SH-SY5Y (cell line): ENCODE data around the gene CUL7.

Experiments used
- GATA2 ChIP-seq: IDR thresholded peaks from 2 replicates; pipeline ENCODE4 v1.6.1; 2011; ENCODE audit warnings: mild to moderate bottlenecking, low read depth, low read length
- GATA3 ChIP-seq: IDR thresholded peaks from 2 replicates; pipeline ENCODE4 v1.6.1; 2011; ENCODE audit warnings: low read depth, mild to moderate bottlenecking, low read length, moderate library complexity

Gene CUL7

DNA sequence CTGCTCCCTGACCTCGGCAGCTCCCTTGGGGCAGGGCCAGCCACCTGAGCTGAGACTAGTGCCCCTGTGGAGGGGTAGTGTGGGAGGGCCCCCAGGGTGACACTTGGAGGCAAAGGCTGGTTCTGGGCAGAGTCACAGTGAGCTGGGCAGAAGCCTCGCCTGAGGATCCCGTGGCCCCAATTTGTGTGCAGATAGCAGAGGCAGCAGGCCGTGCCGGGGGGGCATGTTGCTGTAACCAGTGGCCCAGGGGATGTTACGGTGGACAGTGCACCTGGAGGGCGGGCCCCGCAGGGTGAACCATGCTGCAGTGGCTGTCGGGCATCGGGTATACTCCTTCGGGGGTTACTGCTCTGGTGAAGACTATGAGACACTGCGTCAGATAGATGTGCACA, 36.7 kb downstream of the CUL7 start:
- TF ChIP-seq GATA2, result no peak
- TF ChIP-seq GATA3, result no peak

DNA sequence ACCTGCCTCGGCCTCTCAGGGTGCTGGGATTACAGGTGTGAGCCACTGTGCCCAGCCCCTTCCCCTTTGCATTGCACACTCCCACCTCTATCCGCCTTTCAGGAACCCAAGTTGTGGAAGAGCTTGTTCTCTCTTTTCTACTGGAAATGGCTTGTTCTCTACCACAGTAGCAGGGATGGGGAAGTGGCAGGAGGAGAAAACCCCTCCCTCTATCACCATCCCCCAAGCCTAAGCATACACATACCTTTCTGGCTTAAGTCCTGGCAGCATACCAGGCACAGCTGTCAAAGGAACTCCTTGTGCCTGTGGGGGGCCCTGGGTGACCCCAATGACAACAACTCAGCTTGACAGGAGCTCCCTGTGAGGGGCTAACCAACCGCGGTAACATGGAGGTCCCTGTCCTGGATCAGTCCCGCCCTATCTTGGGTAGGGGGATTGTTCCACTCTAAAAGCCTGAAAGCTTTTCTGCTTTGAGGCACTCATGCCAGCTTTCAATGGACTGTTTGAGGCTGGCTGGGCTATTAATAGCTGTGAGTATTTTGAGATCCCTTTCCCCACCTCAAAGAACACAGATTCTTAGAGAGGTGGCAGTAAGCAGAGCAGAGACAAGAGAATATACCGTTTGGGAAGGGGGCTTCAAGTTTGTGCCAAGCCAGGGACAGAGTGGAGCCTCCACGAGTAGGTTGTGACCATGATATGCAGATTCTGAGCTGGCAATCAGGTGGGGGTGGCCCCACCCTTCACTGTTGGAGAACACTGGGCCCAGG, 37.3 kb downstream of the CUL7 start:
- no peak for TF ChIP-seq GATA2
- TF ChIP-seq GATA3, result no peak

DNA sequence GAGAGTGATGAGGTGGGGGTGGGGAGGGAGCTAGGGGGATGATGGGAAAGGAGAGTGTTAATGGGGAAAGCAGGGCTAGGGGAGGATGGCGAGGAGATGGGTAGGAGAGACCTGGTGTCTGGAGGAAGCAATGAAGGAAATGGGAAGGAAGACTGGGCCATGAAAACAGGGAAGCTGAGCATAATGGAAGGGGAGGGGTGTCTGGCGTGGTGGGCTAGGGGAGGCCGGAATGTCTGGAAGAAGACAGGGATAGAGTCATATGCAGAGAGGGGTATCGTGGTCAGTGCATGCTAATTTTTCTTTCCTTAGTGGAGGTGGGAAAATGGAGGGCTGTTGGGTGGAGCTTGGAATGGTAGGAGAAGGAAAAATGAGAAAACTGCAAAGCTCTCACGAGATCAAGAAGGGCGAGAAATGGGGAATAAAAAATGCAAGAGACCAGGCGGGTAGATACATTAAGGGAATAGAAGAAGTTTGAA, 39.2 kb downstream of the CUL7 start:
- TF ChIP-seq GATA2 (no peak), GATA3 (no peak)

DNA sequence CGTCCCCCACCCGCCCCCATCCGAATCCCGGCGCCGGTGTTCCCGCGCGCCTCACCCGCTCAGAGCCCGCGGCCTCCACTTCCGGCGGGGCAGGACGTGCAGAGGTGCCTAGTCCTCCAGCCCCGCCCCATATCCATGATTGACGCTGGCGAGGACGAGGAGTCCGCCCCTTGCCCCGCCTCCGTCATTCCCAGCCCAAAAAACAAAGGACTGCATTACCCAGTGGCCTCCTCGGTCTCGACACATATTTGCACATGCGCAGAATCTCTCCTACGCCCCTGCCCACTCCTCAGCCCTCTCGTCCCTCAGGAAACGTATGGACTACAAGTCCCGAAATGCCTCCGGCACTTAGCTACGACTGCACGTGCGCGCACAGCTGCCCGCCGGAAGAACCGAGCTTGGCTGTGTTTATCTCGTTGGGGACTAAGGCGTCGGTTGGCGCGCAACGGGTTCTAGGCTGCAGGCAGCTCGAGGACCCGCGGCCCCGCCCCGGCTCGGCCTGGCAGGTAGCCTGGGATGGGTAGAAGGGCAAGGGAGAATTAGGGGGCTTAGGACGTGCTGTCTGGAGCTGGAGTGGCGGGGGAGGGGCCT, 39.7 kb downstream of the CUL7 start, which contains the start of the genes KLHDC3 and MEA1:
TSS of gene KLHDC3 (plus strand) at position 407 of the 591 bp plus-strand sequence. CDS start 2,944 bp downstream, outside the sequence.
TSS of gene MEA1 (minus strand) at position 104 of the 591 bp plus-strand sequence. CDS start 133 bp downstream, outside the sequence.
- TF ChIP-seq GATA2 (peak; percentile 56), GATA3 (no peak)

DNA sequence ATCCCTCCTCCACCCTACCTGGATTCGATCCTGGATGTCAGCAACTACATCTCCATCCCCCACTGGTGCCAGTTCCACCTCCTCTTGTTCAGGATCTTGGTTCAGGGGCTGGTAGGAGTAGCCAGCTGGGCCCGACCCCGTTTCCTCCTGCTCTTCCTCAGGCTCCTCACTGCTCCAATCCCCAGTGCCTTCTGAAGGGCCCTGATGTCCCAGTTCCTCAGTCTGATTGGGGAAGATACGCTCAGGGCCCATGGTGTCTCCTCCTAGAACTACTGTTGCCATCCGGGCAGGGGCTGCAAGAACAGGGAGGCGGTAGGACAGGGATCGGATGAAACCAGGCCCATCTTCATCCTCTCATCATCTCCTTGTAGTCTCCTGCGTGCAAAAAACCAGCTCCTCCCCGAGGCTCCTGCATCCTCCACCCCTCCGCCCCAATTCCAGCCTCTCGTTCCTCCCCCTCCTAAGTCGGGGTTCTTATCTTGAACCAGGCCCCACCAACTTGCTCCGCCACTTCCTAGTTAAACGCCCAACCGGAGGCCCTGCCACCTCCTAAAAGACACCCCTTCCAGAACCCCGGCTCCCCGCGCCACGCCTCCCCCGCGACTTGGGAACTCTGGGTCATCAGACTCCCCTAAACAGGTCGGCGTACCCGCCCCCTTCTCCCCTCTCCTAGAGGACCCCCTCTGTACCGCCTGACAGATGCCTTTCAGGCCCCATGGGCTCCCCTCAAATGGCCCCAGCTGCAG, 40.4 kb downstream of the CUL7 start:
- TF ChIP-seq GATA2 (no peak), GATA3 (no peak)

DNA sequence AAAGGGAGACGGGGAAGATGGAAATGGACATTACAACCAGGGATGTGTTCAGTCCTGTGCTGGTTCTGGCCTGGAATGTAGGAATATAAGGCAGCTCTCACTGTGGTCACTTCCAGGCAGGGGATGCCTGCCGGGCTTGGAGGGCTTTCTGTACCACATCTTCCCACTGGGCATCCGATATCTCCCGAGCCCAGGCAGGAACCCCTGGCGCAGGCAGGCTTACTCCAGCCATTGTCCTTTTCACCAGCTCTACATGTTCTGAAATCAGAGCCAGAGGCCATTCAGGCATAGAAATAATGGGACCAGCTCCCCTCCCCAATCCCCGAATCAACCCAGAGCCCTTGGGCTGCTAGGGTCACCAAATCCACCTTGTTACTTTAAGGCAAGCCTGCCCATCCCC, 41.3 kb downstream of the CUL7 start:
- TF ChIP-seq GATA3 (no peak), GATA2 (no peak)

DNA sequence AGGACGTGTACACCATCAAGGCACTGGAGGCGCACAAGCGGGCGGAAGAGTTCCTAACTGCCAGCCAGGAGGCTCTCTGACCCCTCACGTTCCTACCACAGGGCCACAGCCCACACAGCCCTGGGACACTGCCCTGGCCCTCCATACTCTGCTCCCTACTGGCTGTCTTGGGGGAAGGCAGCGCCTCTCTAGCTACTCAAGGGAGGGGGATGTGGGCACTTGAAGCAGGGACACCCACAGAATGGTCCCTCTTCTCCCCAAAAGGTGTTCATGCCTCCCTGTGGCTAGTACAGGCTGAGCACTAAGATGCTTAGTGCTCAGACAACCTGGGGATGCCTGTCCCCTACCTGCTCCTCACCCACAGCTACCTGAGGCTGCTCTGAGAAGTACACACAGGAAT, 42.4 kb downstream of the CUL7 start:
- no peak for TF ChIP-seq GATA3
- no peak for TF ChIP-seq GATA2

DNA sequence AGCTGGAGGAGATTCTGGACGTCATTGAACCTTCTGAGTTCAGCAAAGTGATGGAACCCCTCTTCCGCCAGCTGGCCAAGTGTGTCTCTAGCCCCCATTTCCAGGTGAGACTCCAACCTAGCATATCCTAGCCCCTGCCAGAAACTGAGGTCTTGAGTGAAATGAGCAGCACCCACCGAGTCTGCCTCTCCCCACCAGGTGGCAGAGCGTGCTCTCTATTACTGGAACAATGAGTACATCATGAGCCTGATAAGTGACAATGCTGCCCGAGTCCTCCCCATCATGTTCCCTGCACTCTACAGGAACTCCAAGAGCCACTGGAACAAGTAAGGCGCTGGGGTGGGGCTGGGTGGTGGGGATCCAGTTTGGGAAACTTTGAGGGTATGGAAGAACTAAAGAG, 44.5 kb downstream of the CUL7 start:
- TF ChIP-seq GATA3, result no peak
- TF ChIP-seq GATA2, result no peak

DNA sequence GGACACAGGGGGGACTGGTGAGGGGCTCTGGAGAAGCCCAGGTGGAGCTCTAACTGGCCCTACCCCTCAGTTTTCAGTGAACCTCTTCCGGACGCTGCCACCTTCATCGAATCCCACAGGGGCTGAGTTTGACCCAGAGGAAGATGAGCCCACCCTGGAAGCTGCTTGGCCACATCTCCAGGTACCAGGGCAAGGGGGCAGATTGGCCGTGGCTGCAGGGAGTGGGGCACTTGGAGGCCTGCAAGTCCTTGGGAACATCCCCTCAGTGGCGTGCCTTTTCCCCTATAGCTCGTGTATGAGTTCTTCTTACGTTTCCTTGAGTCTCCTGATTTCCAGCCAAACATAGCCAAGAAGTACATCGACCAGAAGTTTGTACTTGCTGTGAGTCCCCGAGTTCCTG, 46.5 kb downstream of the CUL7 start:
- TF ChIP-seq GATA3 (no peak), GATA2 (no peak)

DNA sequence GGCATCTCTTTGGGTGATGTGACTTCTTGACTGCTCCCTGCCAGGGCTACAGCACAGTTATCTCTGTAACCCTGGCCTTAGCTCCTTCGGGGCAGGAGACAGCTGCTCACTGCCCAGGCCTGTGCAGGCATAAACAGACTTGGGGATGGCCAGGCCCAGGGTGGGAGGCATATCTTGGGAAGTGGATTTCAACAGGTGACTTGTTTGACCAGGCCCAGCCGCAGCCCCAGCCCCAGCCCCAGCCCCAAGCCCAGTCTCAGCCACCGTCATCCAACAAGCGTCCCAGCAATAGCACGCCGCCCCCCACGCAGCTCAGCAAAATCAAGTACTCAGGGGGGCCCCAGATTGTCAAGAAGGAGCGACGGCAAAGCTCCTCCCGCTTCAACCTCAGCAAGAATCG, 47.4 kb downstream of the CUL7 start:
- TF ChIP-seq GATA2 (no peak), GATA3 (no peak)

DNA sequence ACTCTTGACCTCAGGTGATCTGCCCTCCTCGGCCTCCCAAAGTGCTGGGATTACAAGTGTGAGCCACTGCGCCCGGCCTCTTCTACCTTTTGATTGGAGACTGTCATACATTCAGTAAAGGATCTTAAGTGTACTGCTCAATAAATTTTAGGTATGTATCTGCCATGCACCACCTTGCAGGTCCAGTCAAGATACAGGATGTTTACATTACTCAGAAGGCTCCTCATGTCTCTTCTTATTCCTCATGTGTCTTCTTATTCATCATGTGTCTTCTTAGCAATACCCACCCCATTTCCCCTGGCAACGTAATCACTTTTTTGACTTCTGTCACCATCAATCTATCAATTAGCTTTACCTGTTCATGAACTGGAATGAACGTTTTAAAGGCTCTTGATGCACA, 47.8 kb downstream of the CUL7 start:
- TF ChIP-seq GATA3 (no peak), GATA2 (no peak)

DNA sequence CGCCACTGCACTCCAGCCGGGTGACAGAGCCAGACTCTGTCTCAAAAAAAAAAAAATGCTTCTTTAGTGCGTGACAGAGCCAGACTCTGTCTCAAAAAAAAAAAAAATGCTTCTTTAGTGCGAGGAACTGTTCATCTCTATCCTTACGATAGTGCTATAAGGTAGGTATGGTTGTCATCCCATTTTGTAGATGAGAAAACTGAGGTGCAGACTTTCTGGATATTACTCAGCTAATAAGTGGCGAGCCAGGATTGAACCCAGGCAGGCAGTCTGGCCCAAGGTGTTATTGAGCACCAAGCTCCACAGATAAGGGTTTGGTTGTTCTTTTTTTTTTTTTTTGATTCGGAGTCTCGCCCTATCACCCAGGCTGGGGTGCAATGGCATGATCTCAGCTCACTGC, 51.8 kb downstream of the CUL7 start:
- TF ChIP-seq GATA3 (no peak), GATA2 (no peak)

DNA sequence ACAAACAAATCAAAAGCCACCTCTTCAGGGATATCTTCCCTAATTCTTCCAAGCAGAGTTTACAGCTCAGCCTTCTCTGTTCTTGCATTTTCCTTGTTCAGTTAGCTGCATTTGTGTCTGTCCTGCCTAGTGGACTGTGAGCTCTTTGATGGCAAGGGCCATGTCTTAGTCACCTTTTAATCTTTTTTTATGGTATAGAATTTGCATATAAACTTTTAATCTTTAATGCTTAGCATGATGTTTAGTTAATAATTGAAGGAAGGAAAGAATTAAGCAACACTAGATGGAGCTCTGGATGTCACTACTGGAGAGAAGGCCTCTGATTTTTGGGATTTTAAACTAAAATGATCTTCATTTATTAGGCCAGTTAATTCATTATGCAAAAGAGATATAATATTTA, 57.1 kb downstream of the CUL7 start:
- TF ChIP-seq GATA3 (no peak), GATA2 (no peak)

DNA sequence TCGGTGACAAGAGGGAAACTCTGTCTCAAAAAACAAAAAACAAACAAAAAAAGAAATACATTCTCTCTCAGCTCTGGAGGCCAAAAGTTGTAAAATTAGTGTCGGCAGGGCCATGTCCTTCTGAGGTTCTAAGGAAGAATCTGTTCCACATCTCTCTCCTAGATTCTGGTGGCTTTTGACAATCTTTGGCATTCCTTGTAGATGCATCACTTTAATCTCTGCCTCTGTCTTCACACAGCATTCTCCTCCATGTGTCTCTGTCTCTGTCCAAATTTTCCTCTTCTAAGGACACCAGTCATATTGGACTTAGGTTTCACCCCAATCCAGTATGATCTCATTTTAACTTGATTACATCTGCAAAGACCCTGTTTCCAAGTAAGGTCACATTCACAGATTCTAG, 60.2 kb downstream of the CUL7 start:
- TF ChIP-seq GATA3, result no peak
- TF ChIP-seq GATA2, result no peak
